ENCODE measurements around the gene MCEMP1. TPM values are rescaled to one million over a fixed set of nuclear protein-coding genes. Genes with fewer than 3 reads are reported as not detected.

Gene MCEMP1
- polyA plus RNA-seq, 3 donors: 79.4 to 122 (median 104) TPM

- intact Hi-C loops (cut with micrococcal nuclease): loop anchor here in 1 of 2 donors (10.0 kb wide), 1 partner anchor 105 kb away; no protein-coding TSS in a partner anchor
- H3K27ac ChIP-seq (ENCODE audit: low read depth in 1 of 2, low read length in 2 of 2): no peak overlapping the region
- H3K27me3 Mint-ChIP-seq (ENCODE audit: low read depth in 3 of 3): peaks cover 0 to 2% (median 2%) of the 10 kb centered on the region in 3 donors
Measured at GRCh38 chr19:7650148-7650547, 26.7 kb upstream of the MCEMP1 start.

GRCh38 chr19:7652061-7652641 is 24.7 kb upstream of the MCEMP1 start:
- Histone ChIP-seq H3K36me3 (replicated peaks in 1 of 2; ENCODE audit: control insufficient read depth in 1 of 2, insufficient read depth in 2 of 2, low read length in 2 of 2) (peaks cover 8 to 13% of the 10 kb centered on the region in 2 donors), H3K79me2 (ENCODE audit: insufficient read depth, low read length) (peaks cover 4% of the 10 kb centered on the region), H3K9me3 (replicated peaks in 1 of 2; ENCODE audit: control insufficient read depth in 1 of 2, insufficient read depth in 1 of 2, low read length in 2 of 2) (no peaks in the 10 kb centered on the region), H3K4me2 (replicated peaks; ENCODE audit: extremely low read depth, low read length, poor library complexity, severe bottlenecking) (peak overlapping the region; percentile 40), H3K27me3 (ENCODE audit: control insufficient read depth in 2 of 2, insufficient read depth in 2 of 2, low read length in 2 of 2) (no peaks in the 10 kb centered on the region), H3K9ac (ENCODE audit: insufficient read depth, low read length, poor library complexity, severe bottlenecking) (peak overlapping the region; percentile 62), H4K20me1 (ENCODE audit: insufficient read depth, low read length) (no peaks in the 10 kb centered on the region), H3K4me1 (ENCODE audit: control insufficient read depth in 1 of 2, insufficient read depth in 2 of 2, low read length in 2 of 2) (peaks cover 54 to 55% of the 10 kb centered on the region in 2 donors), H2AFZ (ENCODE audit: insufficient read depth, low read depth, low read length, poor library complexity, severe bottlenecking) (no peak overlapping the region), H3K4me3 (replicated peaks in 1 of 3; ENCODE audit: low read depth in 2 of 3, low read length in 3 of 3) (no peak overlapping the region), H3K27ac (ENCODE audit: low read depth in 1 of 2, low read length in 2 of 2) (peak overlapping the region; percentile 85 to 91)
- Mint-ChIP-seq H3K9me3 (peaks cover 0 to 2% (median 0%) of the 10 kb centered on the region in 7 donors), H3K27me3 (ENCODE audit: low read depth in 3 of 3) (peaks cover 0 to 11% (median 2%) of the 10 kb centered on the region in 3 donors), H3K4me3 (peak overlapping the region; percentile 47 to 48), H3K36me3 (peaks cover 9 to 12% of the 10 kb centered on the region in 2 donors), H3K27ac (peak overlapping the region; percentile 94 to 99 (median 98)), H3K4me1 (peaks cover 45% of the 10 kb centered on the region)
- WGBS (ENCODE audit: insufficient coverage): 1% methylated on average over 20 of the region's 28 CpGs
- intact Hi-C loops (cut with micrococcal nuclease): loop anchor here in 1 of 2 donors (10.0 kb wide), 1 partner anchor 107 kb away; no protein-coding TSS in a partner anchor
- peak; percentile 95 to 99 (median 98) for DNase-seq
- TF ChIP-seq CTCF (IDR thresholded peaks at IDR 0.05): peak; percentile 95

More at GRCh38 chr19:7650148-7650547, 26.7 kb upstream of the MCEMP1 start:
- Histone ChIP-seq H3K4me2 (replicated peaks; ENCODE audit: extremely low read depth, low read length, poor library complexity, severe bottlenecking) (no peak overlapping the region), H3K9me3 (replicated peaks in 1 of 2; ENCODE audit: control insufficient read depth in 1 of 2, insufficient read depth in 1 of 2, low read length in 2 of 2) (no peaks in the 10 kb centered on the region), H3K27me3 (ENCODE audit: control insufficient read depth in 2 of 2, insufficient read depth in 2 of 2, low read length in 2 of 2) (no peaks in the 10 kb centered on the region), H3K9ac (ENCODE audit: insufficient read depth, low read length, poor library complexity, severe bottlenecking) (no peak overlapping the region), H2AFZ (ENCODE audit: insufficient read depth, low read depth, low read length, poor library complexity, severe bottlenecking) (no peak overlapping the region), H3K4me3 (replicated peaks in 1 of 3; ENCODE audit: low read depth in 2 of 3, low read length in 3 of 3) (no peak overlapping the region), H3K79me2 (ENCODE audit: insufficient read depth, low read length) (peaks cover 24% of the 10 kb centered on the region), H3K36me3 (replicated peaks in 1 of 2; ENCODE audit: control insufficient read depth in 1 of 2, insufficient read depth in 2 of 2, low read length in 2 of 2) (peaks cover 18 to 26% of the 10 kb centered on the region in 2 donors), H4K20me1 (ENCODE audit: insufficient read depth, low read length) (peaks cover 3% of the 10 kb centered on the region), H3K4me1 (ENCODE audit: control insufficient read depth in 1 of 2, insufficient read depth in 2 of 2, low read length in 2 of 2) (peaks cover 55% of the 10 kb centered on the region in 2 donors)
- peaks cover 44% of the 10 kb centered on the region for H3K4me1 Mint-ChIP-seq
- TF ChIP-seq CTCF (IDR thresholded peaks at IDR 0.05): no peak
- H3K9me3 Mint-ChIP-seq: no peaks in the 10 kb centered on the region
- DNase-seq: no peak
- H3K27ac Mint-ChIP-seq: peak overlapping the region in 1 of 7 donors; percentile 71
- 56% methylated on average over 2 of the region's 2 CpGs for WGBS (ENCODE audit: insufficient coverage)
- peaks cover 13 to 27% of the 10 kb centered on the region in 2 donors for H3K36me3 Mint-ChIP-seq
- no peak overlapping the region for H3K4me3 Mint-ChIP-seq
